Activated T-helper 1 cell treated with anti-CD3 and anti-CD28 coated beads, Interleukin-2, amount 50 U/mL, for 16 hours (primary cell): Measurements from ENCODE around the gene PPP2R3B.
"Not testable (repeated sequence)": the region's sequence is repeated elsewhere in the genome, so short reads cannot be mapped to it uniquely, and the experiment has no call there.

Experiments
- DNase-seq, 2 donors: peaks; one replicate each; pipeline ENCODE4 v3.0.0-alpha.2; 2020; ENCODE audit warnings: low read depth in 1 of 2, low spot score in 1 of 2

PPP2R3B gene, protein sequence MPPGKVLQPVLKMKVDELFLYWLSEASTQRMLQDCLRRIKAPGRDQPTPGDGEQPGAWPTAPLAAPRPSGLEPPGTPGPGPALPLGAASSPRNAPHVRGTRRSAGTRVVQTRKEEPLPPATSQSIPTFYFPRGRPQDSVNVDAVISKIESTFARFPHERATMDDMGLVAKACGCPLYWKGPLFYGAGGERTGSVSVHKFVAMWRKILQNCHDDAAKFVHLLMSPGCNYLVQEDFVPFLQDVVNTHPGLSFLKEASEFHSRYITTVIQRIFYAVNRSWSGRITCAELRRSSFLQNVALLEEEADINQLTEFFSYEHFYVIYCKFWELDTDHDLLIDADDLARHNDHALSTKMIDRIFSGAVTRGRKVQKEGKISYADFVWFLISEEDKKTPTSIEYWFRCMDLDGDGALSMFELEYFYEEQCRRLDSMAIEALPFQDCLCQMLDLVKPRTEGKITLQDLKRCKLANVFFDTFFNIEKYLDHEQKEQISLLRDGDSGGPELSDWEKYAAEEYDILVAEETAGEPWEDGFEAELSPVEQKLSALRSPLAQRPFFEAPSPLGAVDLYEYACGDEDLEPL

DNA sequence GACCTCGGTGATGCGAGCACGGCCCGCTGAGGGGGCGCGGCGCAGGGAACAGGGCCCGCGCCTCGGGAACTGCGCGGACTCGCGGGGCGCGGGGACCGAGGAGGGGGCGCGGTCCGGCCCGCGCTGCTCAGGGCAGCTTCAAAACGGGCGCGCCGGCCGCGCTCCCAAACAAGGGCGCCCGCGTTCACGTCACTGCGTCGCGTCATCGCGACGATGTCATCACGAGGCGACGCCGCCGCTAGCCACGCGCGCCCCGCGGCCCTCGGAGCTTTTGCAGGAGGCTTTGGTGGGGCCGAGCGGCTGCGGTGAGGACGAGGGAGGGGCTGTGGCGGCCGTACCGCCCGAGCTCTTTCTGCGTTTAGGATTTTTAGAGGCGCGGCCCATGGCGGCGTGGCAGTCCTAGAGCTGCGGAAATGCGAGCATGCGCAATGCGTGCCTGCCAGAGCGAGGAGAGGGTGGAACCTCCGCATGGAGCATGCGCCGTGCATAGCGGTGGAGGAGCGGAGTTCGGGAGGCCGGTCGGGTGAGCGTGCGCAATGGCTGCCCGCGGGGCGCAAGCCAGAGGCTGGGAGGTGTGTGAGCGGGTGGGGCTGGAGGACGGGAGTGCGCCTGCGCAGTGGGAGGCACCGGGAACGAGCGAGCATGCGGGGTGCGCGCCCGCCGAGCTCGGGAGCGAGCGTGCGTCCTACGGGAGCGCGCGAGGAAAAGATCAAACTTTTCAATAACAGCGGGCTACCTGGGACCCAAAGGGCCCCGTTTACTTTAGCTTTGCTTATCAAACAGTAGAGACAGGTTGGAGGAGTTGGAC is at the start of gene PPP2R3B:
TSS of gene PPP2R3B (minus strand) at position 140 of the 808 bp plus-strand sequence. CDS start 216 bp downstream, outside the sequence.
- DNase-seq: peak; percentile 97 to 99

DNA sequence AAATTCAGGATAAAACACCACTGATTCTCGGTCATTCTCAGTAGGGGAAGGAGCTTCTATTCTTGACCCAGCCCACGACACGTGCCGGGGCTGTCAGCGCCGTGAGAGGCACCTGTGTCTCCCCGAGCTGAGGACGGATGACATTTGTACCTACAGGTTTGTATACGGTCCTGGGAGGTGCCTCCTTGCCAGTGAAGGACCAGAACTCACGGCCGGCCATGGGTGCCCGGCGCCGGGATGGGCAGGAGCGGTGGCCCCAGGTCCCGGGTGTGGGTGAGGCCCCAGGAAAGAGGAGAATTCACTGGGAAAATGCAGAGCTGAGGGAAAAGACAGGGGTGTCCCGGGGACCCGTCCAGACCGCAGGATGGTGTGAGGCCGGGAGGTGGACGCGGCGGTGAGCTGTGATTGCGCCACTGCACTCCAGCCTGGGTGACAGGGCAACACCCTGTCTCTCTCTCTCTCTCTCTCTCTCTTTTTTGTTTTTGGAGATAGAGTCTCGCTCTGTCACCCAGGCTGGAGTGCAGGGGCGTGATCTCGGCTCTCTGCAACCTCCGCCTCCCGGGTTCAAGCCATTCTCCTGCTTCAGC is 48.9 kb upstream of the PPP2R3B start:
- DNase-seq: no peak

DNA sequence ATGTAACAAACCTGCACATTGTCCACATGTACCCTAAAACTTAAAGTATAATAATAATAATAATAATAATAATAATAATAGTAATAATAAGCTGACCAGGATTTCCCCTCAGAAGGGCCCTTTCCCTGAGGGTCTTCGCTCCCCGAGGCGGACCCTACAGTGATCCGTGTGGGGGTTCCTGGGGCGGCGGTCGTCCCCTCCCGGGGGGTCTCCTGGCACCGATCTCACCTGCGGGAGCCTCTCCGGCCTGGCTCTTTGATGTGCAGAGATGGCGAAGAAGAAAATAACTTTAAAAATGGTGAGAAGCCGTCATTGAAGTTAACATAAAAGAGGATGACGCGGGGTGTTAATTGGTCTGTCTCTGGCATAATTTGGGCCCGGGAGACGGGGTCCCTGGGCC is 48.2 kb upstream of the PPP2R3B start:
- no peak for DNase-seq

DNA sequence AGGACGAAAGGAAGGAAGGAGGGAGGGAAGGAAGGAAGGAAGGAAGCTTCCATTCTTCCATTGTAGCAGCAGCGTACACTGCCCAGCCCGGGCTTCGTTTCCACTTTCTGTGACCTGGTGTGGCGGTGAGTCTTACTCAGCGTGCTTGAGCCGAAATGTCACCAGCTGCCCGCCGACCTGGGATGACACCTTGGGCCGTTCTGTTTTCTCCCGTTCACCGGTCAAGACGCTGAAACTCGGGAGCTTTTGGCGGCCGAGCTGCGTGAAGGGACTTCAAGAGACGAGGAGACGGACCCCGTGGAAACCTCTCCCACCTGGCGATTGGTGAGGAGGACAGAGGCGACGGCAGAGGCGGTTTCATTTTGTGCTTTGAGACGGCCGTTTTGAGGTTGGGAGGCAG is 47.1 kb upstream of the PPP2R3B start:
- DNase-seq: no peak

DNA sequence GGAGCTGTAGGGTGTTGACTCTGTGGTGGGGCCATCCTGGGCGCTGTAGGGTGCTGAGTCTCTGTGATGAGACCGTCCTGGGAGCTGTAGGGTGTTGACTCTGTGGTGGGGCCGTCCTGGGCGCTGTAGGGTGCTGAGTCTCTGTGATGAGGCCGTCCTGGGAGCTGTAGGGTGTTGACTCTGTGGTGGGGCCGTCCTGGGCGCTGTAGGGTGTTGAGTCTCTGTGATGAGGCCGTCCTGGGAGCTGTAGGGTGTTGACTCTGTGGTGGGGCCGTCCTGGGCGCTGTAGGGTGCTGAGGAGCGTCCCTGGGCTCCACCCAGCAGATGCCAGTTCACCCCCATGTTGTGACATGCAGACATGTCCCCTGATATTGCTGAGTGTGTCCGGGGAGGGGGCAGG is 46.0 kb upstream of the PPP2R3B start:
- DNase-seq: not testable (repeated sequence)

DNA sequence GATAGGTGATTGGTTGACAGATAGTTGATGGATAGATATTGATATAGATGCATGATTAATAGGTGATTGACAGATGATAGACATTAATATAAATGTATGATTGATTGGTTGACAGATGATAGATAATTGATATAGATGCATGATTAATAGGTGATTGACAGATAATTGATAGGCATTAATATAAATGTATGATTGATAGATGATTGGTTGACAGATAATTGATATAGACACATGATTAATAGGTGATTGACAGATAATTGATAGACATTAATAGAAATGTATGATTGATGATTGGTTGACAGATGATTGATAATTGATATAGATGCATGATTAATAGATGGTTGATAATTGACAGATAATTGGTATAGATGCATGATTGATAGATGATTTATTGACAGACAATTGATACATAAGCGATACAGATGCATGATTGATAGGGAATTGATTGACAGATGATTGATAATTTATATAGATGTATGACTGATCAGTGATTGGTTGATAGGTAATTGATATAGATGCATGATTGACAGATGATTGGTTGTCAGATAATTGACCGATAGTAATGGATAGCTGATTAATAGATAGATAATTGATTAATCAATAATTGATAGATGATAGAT is 44.9 kb upstream of the PPP2R3B start:
- no peak for DNase-seq

DNA sequence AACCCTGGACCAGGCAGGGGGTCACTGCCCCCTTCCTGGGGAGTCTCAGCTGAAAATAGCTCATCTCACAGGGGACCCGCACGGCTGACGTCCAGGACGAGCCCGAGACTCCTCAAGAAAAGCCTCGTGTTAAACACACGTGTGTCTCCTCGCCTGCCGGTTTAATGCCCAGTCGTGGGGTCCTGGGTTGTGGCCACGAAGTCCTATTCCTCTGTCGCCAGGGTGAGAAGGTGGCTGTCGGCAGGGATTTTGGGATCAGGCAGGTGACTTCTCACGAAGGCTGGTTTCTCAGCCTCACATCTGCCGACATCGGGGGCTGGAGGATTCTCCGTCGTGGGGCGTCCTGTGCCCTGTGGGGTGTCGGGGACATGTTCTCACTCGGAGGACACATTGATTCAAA is 44.3 kb upstream of the PPP2R3B start:
- DNase-seq: no peak

DNA sequence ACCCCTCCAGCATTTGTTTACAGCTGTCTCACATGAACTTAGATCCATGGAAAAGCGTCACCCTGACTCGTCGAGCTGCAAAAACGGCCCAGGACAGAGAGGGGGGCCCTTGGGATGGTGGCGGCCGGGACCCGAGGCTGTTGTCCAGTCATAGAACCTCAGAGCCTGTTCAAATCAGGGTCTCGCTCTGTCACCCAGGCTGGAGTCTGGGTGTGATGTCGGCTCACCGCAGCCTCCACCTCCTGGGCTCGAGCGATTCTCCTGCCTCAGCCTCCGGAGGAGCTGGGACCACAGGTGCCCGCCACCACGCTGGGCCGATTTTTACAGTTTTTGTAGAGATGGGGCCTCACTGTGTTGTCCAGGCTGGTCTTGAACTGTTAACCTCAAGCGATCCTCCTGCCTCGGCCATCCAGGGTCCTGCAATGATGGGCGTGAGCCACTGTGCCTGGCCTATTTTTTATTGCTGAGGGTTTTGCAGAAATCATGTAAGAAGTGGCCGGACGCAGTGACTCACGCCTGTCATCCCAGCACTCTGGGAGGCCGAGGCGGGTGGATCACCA is 42.6 kb upstream of the PPP2R3B start:
- DNase-seq: no peak

DNA sequence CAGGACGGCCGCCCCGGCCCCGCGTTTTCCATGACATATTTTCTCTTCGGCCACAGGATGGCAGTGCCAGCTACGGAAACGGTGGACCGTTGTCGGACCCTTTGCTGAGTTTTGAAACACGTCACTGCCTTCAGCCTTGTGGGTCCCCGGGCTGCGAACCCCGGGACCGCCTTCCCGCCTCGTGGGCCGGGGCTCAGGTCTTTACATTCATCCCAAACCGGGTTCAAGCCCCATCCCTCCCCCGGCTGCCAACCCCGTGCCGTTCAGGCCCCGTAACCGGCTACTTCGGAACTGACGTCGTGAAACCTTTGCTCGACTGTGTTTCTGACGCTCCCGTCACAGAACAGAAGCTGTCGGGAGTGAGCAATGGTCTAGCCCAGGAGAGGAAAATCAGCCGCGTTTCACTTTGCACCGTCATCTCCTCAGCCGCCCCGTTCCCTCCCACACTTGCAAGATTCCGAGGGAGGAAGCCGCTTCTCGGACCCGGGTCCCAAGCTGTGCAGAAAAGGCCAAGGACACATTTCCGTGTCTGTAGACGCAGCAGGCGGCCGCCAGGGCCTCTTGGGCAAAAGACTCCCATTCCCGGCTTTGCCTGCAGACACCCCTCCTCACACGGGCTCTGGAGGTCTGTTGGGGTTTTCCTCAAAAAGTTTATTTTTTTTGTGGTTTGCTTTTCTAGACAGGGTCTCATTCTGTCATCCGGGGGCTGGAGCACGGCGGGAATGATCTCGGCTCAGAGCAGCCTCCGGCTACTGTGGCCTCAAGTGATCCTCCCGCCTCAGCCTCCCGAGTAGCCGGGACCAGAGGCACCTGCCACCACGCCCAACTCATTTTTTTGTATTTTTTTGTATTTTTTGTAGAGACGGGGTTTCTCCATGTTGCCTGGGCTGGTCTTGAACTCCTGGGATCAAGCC is 41.4 kb upstream of the PPP2R3B start:
- no peak for DNase-seq

DNA sequence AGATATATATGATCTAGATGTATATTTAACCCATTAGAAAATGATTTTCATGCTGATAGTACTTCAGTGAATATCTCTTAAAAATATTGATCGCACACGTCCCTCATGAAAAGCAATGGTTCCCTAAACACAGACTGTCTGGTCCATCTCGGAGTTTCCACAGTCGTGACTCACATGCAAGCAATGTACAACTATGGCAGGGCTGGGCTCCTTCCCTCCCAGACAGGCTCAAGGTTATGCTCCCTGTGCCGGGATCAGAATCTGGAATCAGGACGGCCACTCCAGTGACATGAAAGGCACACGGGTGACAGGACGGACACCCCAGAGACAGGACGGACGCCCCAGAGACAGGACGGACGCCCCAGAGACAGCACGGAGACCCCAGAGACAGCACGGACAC is 40.2 kb upstream of the PPP2R3B start:
- no peak for DNase-seq

DNA sequence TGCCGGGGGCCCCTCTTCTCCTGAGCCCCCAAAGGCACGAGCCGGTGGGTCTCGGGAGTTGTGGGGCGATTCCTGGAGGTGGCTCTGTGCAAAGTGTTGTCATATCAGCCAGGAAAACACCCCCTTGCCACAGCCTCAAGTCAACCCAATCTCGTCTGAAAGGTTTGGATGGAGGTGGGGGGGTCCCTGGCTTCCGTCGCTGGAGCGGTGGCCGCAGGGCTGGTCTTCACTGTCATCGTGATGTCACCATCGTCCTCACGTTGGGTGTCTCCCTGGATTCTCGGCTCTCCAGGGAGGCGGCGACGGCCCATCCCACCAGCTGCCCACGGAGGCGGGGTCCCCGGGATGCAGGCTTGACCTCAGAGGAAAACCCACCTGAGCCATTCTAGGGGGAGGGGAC is 38.3 kb upstream of the PPP2R3B start:
- DNase-seq: no peak

DNA sequence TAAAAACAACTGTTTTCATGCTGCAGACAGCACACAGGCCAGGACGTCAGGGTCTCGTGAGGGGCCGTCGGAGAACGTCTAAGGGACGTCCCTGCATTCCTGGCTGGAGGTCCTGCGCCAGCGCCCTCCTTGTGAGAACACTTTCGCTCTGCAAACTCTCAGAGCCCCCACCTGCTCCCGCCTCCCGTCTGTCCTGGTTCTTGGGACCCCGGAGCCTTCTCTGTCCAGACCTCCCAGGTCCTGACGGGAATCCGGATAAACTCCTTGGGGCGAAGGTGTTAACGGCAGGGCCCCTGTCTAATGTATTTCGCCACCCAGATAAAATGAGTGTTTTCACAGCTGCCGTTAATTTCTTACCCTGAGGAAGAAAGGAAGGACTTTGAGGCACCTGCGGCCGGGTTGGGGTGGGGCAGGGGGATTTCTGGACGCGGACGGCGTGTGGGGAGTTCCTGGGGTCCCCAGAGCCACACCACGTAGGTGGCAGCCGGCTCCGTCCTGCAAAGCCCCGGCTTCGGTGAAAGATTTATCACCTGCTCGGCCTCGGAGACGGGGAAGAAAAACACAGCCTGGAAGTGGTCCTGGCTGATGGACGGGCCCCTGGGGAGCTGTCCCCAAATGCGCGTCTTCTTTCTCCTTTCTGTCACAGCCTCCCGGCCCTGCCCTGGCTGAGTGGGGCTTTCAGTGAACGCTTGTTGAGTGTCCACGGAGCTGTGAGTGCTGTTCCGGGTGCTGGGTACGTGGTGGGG is 35.1 kb upstream of the PPP2R3B start:
- DNase-seq: no peak

DNA sequence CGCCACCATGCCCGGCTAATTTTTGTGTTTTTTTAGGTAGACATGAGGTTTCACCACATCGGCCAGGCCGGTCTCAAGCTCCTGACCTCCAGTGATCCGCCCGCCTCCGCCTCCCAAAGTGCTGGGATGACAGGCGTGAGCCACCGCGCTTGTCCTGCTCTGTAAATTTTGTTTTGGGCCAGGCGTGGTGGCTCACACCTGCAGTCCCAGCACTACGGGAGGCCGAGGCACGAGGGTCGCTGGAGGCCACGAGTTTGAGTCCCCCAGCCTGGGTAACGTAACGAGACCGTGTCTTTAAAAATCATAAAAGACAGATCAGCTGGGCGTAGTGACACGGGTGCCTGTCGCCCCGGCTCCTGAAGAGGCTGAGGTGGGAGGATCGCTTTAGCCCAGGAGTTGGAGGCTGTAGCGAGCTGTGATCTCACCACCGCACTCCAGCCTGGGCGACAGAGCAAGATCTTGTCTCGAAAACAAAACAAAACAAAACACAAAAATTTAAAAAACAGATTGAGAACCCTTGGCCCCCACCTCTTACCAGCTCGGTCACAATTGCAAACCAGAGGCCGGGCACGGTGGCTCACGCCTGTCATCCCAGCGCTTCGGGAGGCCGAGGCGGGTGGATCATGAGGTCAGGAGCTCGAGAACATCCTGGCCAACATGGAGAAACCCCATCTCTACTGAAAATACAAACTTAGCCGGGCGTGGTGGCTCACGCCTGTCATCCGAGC is 34.0 kb upstream of the PPP2R3B start:
- no peak for DNase-seq

DNA sequence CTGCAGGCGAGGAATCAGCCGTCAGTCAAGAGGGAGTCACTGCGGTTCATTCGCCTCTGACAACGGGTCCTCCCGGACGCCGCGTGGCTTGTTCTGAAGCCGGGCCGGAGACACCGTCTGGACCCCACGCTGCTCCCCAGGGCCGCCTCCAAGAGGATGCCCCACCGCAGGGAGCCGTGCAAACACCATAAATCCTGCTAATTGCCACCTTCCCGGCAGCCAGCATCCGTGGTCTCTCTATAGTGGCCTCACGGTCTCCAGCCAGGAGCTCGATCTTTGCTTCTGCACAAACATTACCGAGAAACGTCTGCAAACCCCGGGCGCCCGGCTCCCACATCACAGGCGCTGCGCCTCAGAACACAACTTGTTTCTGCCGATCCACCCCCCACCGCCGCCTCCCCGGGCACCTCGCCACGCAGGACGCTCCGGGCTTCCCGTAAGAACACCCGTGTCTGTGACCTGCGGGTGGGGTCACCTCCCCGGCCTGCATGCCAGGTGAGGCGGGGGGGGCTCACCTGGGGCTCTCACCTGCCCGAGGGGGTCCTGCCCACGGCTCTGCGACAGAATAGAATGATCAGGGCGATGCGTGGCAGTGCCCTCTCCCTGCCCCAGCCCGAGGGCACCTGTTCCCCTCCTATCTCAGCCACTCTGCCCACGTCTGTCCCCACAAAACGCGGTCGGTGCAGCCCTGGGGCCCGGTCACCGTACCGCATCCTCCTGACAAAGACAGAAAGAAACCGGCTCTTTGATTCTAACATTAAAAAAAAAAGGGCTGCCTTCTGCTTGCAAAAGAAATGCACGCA is 32.4 kb upstream of the PPP2R3B start:
- no peak for DNase-seq

DNA sequence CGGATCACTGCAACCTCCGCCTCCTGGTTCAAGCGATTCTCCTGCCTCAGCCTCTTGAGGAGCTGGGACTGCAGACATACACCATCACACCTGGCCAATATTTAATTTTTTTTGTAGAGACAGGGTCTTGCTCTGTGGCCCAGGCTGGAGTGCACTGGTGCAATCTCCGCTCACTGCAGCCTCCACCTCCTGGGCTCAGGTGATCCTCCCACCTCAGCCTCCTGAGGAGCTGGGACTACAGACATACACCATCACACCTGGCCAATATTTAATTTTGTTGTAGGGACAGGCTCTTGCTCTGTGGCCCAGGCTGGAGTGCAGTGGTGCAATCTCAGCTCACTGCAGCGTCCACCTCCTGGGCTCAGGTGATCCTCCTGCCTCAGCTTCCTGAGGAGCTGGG is 28.8 kb upstream of the PPP2R3B start:
- DNase-seq: not testable (repeated sequence)

DNA sequence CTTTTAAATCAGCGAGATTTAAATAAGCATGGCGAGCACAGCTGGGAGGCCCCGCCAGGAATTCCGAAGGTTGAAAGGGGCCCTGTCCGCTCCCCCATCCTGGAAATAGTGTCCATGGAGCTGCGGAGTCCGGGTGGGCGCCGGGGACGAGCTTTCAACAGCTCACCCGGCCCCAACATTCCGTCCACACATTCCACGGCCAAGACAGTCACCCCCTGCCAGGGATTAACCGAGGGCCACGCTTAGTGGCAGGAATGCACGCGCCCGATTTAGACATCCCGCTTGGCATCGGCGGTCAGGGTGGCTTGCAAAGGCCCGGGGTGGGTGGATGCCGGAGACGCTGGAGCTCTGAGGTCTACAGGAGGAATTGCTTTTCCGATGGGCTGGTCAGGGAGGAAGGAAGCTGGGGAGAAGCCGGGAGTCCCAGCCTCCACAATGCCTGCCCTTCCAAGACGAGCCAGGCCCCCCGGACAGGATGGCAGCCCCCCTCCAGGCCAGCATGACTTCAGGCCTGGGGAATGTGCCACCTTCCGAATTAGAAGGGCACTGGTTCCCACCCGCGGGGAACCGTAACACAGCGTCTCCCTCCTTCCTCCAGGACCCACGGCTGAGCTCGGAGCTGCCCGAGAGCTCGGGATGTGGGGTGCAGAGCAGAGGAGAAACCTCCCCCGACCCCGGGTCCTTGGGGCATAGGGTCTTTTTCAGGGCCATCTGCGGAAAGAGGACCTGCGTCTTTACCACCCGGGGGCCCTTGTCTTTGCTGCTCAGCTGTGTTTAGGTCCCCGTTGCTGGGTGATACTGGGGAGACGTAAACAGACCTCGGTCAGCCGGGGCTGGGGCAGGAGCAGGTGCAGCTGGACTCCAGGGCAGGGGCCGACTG is 26.9 kb upstream of the PPP2R3B start:
- DNase-seq: no peak

DNA sequence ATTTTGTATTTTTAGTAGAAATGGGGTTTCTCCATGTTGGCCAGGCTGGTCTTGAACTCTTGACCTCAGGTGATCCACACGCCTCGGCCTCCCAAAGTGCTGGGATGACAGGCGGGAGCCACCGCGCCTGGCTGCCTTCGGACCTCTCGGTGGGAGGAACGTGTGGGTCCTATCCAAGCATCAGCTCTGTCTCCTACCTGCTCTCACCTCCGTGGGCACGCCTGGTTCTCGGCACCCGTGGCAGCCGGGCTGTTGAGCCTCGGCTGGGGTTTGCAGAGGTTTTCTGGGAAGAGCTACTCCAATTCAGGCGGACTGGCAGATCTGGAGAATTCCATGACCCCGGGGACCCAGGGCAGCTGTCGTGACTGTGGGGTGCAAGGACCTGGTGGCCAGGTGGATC is 23.6 kb upstream of the PPP2R3B start:
- no peak for DNase-seq
